Fibroblast of skin of scalp (primary cell): ENCODE results near the gene ZNF423.

Experiments
- DNase-seq: peaks from one replicate; pipeline ENCODE4 v3.0.0-alpha.2; 2013

ZNF423 gene

GRCh38 chr16:49747654-49748053 is 108.3 kb downstream of the ZNF423 start:
- DNase-seq: no peak

GRCh38 chr16:49746545-49746944 is 109.4 kb downstream of the ZNF423 start:
- no peak for DNase-seq

GRCh38 chr16:49745311-49745747 is 110.6 kb downstream of the ZNF423 start:
- no peak for DNase-seq

GRCh38 chr16:49744244-49745220 is 111.4 kb downstream of the ZNF423 start:
- no peak for DNase-seq

GRCh38 chr16:49743658-49744057 is 112.3 kb downstream of the ZNF423 start:
- no peak for DNase-seq

- DNase-seq: no peak
Measured at GRCh38 chr16:49743203-49743464, 112.8 kb downstream of the ZNF423 start.

GRCh38 chr16:49742428-49743202 is 113.3 kb downstream of the ZNF423 start:
- no peak for DNase-seq

GRCh38 chr16:49740256-49740655 is 115.7 kb downstream of the ZNF423 start:
- DNase-seq: no peak

GRCh38 chr16:49739381-49739780 is 116.5 kb downstream of the ZNF423 start:
- no peak for DNase-seq

GRCh38 chr16:49738832-49739231 is 117.1 kb downstream of the ZNF423 start:
- no peak for DNase-seq

GRCh38 chr16:49738001-49738400 is 117.9 kb downstream of the ZNF423 start:
- no peak for DNase-seq

GRCh38 chr16:49737541-49737940 is 118.4 kb downstream of the ZNF423 start:
- DNase-seq: no peak

- DNase-seq: no peak
Measured at GRCh38 chr16:49734331-49734730, 121.6 kb downstream of the ZNF423 start.

GRCh38 chr16:49733313-49734009 is 122.5 kb downstream of the ZNF423 start:
- DNase-seq: no peak

- no peak for DNase-seq
Measured at GRCh38 chr16:49731911-49732310, 124.0 kb downstream of the ZNF423 start.

- no peak for DNase-seq
Measured at GRCh38 chr16:49730772-49731171, 125.1 kb downstream of the ZNF423 start.

- no peak for DNase-seq
Measured at GRCh38 chr16:49727611-49728010, 128.3 kb downstream of the ZNF423 start.

GRCh38 chr16:49726155-49726554 is 129.8 kb downstream of the ZNF423 start:
- DNase-seq: no peak

- no peak for DNase-seq
Measured at GRCh38 chr16:49725651-49726050, 130.3 kb downstream of the ZNF423 start.

GRCh38 chr16:49724774-49725173 is 131.1 kb downstream of the ZNF423 start:
- no peak for DNase-seq

GRCh38 chr16:49723310-49723709 is 132.6 kb downstream of the ZNF423 start:
- DNase-seq: no peak

- no peak for DNase-seq
Measured at GRCh38 chr16:49720225-49720624, 135.7 kb downstream of the ZNF423 start.

- no peak for DNase-seq
Measured at GRCh38 chr16:49717689-49718088, 138.2 kb downstream of the ZNF423 start.
